Measurements from ENCODE around the gene DOK7. TPM values are rescaled to one million over a fixed set of nuclear protein-coding genes. Genes with fewer than 3 reads are reported as not detected.
A peak's percentile ranks its signal among the peaks of the same experiment; 100 is the strongest.

Gene DOK7
- total RNA-seq, 1 experiment from 2014 or later, result not detected

GRCh38 chr4:3440979-3441500 is 22.1 kb upstream of the DOK7 start:
- in situ Hi-C loops (cut with HindIII; ENCODE audit: low sequenced_read_pairs), result no loop called here
- DNase-seq (ENCODE audit: low spot score), result no peak

- in situ Hi-C loops (cut with HindIII; ENCODE audit: low sequenced_read_pairs), result no loop called here
- DNase-seq (ENCODE audit: low spot score), result peak; percentile 51
These were observed 21.3 kb upstream of the DOK7 start, which contains the start of gene HGFAC for GRCh38 chr4:3441501-3442459. HGFAC (plus strand) TSS chr4:3441968; CDS start chr4:3442002, 34 bp downstream.

GRCh38 chr4:3442460-3442958 is 20.6 kb upstream of the DOK7 start:
- DNase-seq (ENCODE audit: low spot score), result no peak
- in situ Hi-C loops (cut with HindIII; ENCODE audit: low sequenced_read_pairs), result no loop called here

GRCh38 chr4:3442959-3443749 is 20.0 kb upstream of the DOK7 start:
- DNase-seq (ENCODE audit: low spot score), result peak; percentile 30
- in situ Hi-C loops (cut with HindIII; ENCODE audit: low sequenced_read_pairs), result no loop called here

GRCh38 chr4:3443750-3444309 is 19.3 kb upstream of the DOK7 start:
- in situ Hi-C loops (cut with HindIII; ENCODE audit: low sequenced_read_pairs), result no loop called here
- DNase-seq (ENCODE audit: low spot score), result no peak

- in situ Hi-C loops (cut with HindIII; ENCODE audit: low sequenced_read_pairs), result no loop called here
These were observed 18.6 kb upstream of the DOK7 start for GRCh38 chr4:3444351-3445110.

GRCh38 chr4:3445111-3445820 is 17.8 kb upstream of the DOK7 start:
- DNase-seq (ENCODE audit: low spot score), result no peak
- in situ Hi-C loops (cut with HindIII; ENCODE audit: low sequenced_read_pairs), result no loop called here

More at GRCh38 chr4:3444351-3445110, 18.6 kb upstream of the DOK7 start:
- DNase-seq (ENCODE audit: low spot score), result no peak

GRCh38 chr4:3445829-3446545 is 17.1 kb upstream of the DOK7 start:
- in situ Hi-C loops (cut with HindIII; ENCODE audit: low sequenced_read_pairs), result no loop called here
- DNase-seq (ENCODE audit: low spot score), result no peak

- no peak for DNase-seq (ENCODE audit: low spot score)
- in situ Hi-C loops (cut with HindIII; ENCODE audit: low sequenced_read_pairs), result no loop called here
These were observed 16.3 kb upstream of the DOK7 start for GRCh38 chr4:3446631-3447320.

GRCh38 chr4:3447431-3448395 is 15.4 kb upstream of the DOK7 start:
- in situ Hi-C loops (cut with HindIII; ENCODE audit: low sequenced_read_pairs), result no loop called here
- no peak for DNase-seq (ENCODE audit: low spot score)

GRCh38 chr4:3449047-3449573 is 14.0 kb upstream of the DOK7 start:
- in situ Hi-C loops (cut with HindIII; ENCODE audit: low sequenced_read_pairs), result no loop called here
- no peak for DNase-seq (ENCODE audit: low spot score)

- in situ Hi-C loops (cut with HindIII; ENCODE audit: low sequenced_read_pairs), result no loop called here
- no peak for DNase-seq (ENCODE audit: low spot score)
These were observed 13.3 kb upstream of the DOK7 start for GRCh38 chr4:3449574-3450534.

GRCh38 chr4:3450643-3451042 is 12.5 kb upstream of the DOK7 start:
- in situ Hi-C loops (cut with HindIII; ENCODE audit: low sequenced_read_pairs), result no loop called here
- no peak for DNase-seq (ENCODE audit: low spot score)

GRCh38 chr4:3451956-3452355 is 11.2 kb upstream of the DOK7 start:
- in situ Hi-C loops (cut with HindIII; ENCODE audit: low sequenced_read_pairs), result no loop called here
- DNase-seq (ENCODE audit: low spot score), result no peak

- in situ Hi-C loops (cut with HindIII; ENCODE audit: low sequenced_read_pairs), result no loop called here
- DNase-seq (ENCODE audit: low spot score), result no peak
These were observed 10.7 kb upstream of the DOK7 start for GRCh38 chr4:3452376-3452775.
